Activated B cell treated with CpG ODN at 0.5 μM for 24 hours (primary cell): ENCODE measurements around the gene SENP1. TPM values are rescaled to one million over a fixed set of nuclear protein-coding genes. Genes with fewer than 3 reads are reported as not detected.

ENCODE experiments used
- ATAC-seq: fragments of 200-7000 bp; cut with Tn5 transposase; one replicate; pipeline ENCODE4 v1.10.0; 2021; ENCODE audit warnings: low read depth, mild to moderate bottlenecking, moderate library complexity
- CTCF ChIA-PET: fragments of 350-600 bp; sonication (Branson Sonifier 250); formaldehyde crosslinking; loops from one replicate; lab custom pipeline; 2021; ENCODE audit warnings: antibody characterized with exemption; lab: Charles Lee
- POLR2A ChIA-PET: fragments of 350-600 bp; sonication (Branson Sonifier 250); formaldehyde crosslinking; loops from one replicate; lab custom pipeline; 2021; ENCODE audit warnings: antibody characterized with exemption; lab: Charles Lee
- DNase-seq: peaks from one replicate; pipeline ENCODE4 v3.0.0; 2022
- H3K27ac Mint-ChIP-seq: one replicate; pipeline ENCODE4 v1.8.0; 2020; ENCODE audit warnings: mixed read lengths
- H3K27me3 Mint-ChIP-seq: one replicate; pipeline ENCODE4 v1.8.0; 2021; ENCODE audit warnings: mixed read lengths
- H3K36me3 Mint-ChIP-seq: one replicate; pipeline ENCODE4 v1.8.0; 2021; ENCODE audit warnings: low read depth, mixed read lengths
- H3K4me1 Mint-ChIP-seq: one replicate; pipeline ENCODE4 v1.8.0; 2021; ENCODE audit warnings: mixed read lengths
- H3K4me3 Mint-ChIP-seq: one replicate; pipeline ENCODE4 v1.8.0; 2020; ENCODE audit warnings: mild to moderate bottlenecking, mixed read lengths
- H3K9me3 Mint-ChIP-seq: one replicate; pipeline ENCODE4 v1.8.0; 2020; ENCODE audit warnings: mixed read lengths
- CTCF ChIP-seq: fragments of 200-600 bp; IDR thresholded peaks from one replicate; pipeline ENCODE4 v1.8.0; 2022; ENCODE audit warnings: antibody characterized with exemption, mild to moderate bottlenecking
- intact Hi-C: fragments of 100-400 bp; cut with micrococcal nuclease; formaldehyde crosslinking; loops from one replicate; pipeline ENCODE4 v1.15.1; 2024
- total RNA-seq: library from RNA; stranded (reverse); gene quantifications from 2 replicates; pipeline ENCODE4 v1.2.3, GENCODE V29; 2022

Gene SENP1
- total RNA-seq, 1 donor from 2014 or later = 43.2 TPM

DNA sequence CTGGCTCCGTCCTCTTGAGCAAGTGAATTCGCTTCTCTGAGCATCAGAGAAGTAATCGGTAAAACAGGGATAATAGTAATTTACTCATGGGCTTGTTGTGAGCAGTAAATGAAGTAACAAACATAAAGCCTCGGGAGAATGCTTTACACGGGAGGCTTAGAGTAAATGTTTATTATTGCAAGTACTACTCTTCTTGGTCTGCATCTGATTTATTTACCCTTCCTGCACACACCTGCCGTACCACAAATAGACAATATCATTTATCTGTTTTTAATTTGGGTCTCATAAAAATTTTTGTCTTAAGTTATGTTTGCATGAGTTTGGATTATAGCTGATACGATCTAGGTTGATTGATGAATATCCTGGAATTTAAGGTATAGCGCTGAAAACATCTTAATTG, 93.8 kb downstream of the SENP1 start:
- Mint-ChIP-seq H3K36me3 (no peaks in the 10 kb centered on the region), H3K27ac (no peak overlapping the region), H3K4me1 (no peaks in the 10 kb centered on the region), H3K4me3 (no peak overlapping the region), H3K9me3 (no peaks in the 10 kb centered on the region), H3K27me3 (peaks cover 43% of the 10 kb centered on the region)
- CTCF ChIA-PET = interaction anchor here (0.7 kb wide), 1 partner anchor 878 kb away, joined by 3 read pairs; no protein-coding TSS in a partner anchor
- intact Hi-C loops = no loop called here
- no peak for DNase-seq
- no peak for TF ChIP-seq CTCF
- POLR2A ChIA-PET = no interaction called here
- ATAC-seq = no peak

DNA sequence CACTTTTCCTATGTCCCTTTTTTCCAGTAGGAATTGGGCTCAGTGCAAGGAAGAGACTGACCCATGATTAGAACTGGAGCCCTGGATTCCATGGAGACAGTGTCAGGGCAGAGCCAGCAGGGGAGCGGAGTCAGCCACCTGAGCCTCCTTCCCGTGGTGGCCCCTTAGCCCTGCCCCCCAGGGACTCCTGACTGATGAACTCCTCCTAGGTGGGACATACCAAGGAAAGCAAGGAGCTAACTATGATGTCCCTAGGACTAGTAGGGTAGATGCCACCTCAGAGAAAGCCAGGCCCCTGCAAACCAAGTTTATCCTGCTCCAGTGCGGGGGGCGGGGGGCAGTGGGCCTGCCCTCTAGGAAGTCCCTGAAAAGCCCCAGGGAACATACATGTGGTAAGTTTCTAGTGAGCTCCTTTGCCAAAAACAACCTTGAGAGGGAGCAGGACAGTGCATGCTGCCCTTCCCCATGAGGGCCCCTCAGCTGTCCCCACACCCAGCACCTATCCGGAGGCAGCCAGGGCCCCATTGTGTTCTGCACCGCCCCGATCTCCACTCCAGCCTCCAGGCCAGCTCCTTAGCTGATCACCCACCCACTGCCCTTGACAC, 95.4 kb downstream of the SENP1 start:
- ChIA-PET CTCF (no interaction called here), POLR2A (no interaction called here)
- H3K27me3 Mint-ChIP-seq = peaks cover 47% of the 10 kb centered on the region
- ATAC-seq (no peak), DNase-seq (no peak)
- intact Hi-C loops = no loop called here
- H3K4me3 Mint-ChIP-seq = no peak overlapping the region
- H3K27ac Mint-ChIP-seq = no peak overlapping the region
- H3K4me1 Mint-ChIP-seq = peaks cover under 1% of the 10 kb centered on the region
- H3K9me3 Mint-ChIP-seq = no peaks in the 10 kb centered on the region
- no peaks in the 10 kb centered on the region for H3K36me3 Mint-ChIP-seq
- TF ChIP-seq CTCF = no peak

- no peak for TF ChIP-seq CTCF
- no peaks in the 10 kb centered on the region for H3K36me3 Mint-ChIP-seq
- H3K27ac Mint-ChIP-seq = no peak overlapping the region
- no peak for DNase-seq
- H3K27me3 Mint-ChIP-seq = peaks cover 53% of the 10 kb centered on the region
- H3K4me3 Mint-ChIP-seq = no peak overlapping the region
- intact Hi-C loops = no loop called here
- ChIA-PET POLR2A (no interaction called here), CTCF (no interaction called here)
- ATAC-seq = no peak
- H3K4me1 Mint-ChIP-seq = peaks cover 2% of the 10 kb centered on the region
- H3K9me3 Mint-ChIP-seq = no peaks in the 10 kb centered on the region
Measured at GRCh38 chr12:48009471-48009870, 96.4 kb downstream of the SENP1 start.

DNA sequence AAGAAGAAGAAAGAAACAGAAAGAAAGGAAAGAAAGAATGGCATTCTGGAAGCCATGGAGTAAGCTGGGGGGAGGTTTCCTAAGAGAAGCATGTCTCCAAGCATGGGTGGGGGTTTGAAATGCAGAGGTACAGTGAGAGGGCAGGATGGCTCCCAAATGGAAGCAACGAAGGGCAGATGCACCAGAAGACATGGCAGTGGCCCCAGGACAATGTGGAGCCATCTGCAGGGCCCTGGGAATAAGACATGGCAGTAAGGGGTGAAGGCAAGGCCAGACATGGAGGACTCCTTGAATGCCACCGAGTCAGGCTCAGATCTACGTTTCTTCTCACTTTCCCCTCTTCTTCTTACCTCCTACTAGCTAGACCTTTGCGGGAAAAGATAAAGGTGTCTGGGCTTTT, 96.9 kb downstream of the SENP1 start:
- intact Hi-C loops = no loop called here
- Mint-ChIP-seq H3K4me1 (peaks cover 4% of the 10 kb centered on the region), H3K9me3 (no peaks in the 10 kb centered on the region), H3K36me3 (no peaks in the 10 kb centered on the region), H3K4me3 (no peak overlapping the region), H3K27ac (no peak overlapping the region), H3K27me3 (peaks cover 55% of the 10 kb centered on the region)
- no peak for TF ChIP-seq CTCF
- ATAC-seq (no peak), DNase-seq (no peak)
- ChIA-PET POLR2A (no interaction called here), CTCF (no interaction called here)

DNA sequence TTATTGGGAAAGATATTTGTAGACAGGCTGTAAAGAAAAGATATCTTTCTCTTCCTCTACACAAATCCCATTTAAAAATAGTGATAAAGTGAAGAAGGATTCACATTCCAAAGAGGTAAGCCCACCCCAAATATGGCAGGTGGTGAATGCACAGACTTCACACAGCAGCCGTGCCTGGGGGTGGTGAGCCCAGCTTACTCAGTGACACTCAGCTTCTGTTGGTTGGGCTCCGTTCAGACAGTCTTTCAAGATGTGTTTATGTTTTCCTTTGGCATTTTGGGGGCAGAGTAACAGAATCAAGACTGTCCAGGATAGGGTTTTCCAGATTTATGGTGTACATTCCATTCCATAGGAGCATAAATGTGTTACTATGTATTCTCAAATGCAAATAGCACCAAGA, 97.5 kb downstream of the SENP1 start:
- ChIA-PET POLR2A (no interaction called here), CTCF (no interaction called here)
- ATAC-seq (no peak), DNase-seq (no peak)
- intact Hi-C loops = no loop called here
- Mint-ChIP-seq H3K4me3 (no peak overlapping the region), H3K9me3 (no peaks in the 10 kb centered on the region), H3K27me3 (peaks cover 60% of the 10 kb centered on the region), H3K36me3 (no peaks in the 10 kb centered on the region), H3K4me1 (peaks cover 10% of the 10 kb centered on the region), H3K27ac (no peak overlapping the region)
- no peak for TF ChIP-seq CTCF
